ENCODE measurements around the gene RGS7BP. TPM values are rescaled to one million over a fixed set of nuclear protein-coding genes. Genes with fewer than 3 reads are reported as not detected.

RGS7BP gene
- total RNA-seq, 1 experiment from 2014 or later = 3.1 TPM

DNA sequence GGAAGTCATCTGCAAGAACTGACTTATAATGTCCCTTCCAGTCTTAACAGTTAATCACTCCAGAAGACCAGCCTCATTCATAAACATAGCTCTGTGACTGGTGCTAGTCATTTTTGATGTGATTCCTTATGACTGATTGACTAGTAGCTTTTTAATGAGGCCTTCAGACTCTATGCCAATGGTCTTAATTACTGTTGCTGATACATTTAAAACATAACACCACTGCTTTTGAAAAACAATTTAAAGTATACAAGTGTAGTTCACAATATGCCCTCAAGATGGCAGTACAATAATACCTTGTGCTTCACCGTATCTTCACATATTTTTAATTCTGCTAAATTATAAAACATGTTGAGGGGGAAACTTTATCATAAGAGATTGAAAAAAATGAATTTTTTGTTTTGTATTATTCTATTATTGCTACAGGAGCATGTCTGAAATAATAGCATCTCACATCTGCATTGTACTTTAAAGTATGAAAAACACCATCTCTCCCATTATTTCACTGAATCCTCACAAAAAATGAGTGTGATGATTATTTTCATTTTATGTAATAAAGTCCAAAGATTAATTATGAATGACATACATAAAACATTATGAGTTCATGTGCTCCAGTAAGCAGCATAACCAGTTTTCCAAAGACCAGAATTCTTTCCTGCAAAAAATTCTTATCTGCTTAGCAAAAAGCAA, 129.3 kb downstream of the RGS7BP start:
- no peaks in the 10 kb centered on the region for H3K36me3 ChIP-seq (ENCODE audit: insufficient read depth, low read length, poor library complexity, severe bottlenecking)
- TF ChIP-seq EZH2 (IDR thresholded peaks at IDR 0.05; ENCODE audit: borderline replicate concordance, low read depth, low read length, poor library complexity, severe bottlenecking) = no peak
- TF ChIP-seq, protein P1, sequence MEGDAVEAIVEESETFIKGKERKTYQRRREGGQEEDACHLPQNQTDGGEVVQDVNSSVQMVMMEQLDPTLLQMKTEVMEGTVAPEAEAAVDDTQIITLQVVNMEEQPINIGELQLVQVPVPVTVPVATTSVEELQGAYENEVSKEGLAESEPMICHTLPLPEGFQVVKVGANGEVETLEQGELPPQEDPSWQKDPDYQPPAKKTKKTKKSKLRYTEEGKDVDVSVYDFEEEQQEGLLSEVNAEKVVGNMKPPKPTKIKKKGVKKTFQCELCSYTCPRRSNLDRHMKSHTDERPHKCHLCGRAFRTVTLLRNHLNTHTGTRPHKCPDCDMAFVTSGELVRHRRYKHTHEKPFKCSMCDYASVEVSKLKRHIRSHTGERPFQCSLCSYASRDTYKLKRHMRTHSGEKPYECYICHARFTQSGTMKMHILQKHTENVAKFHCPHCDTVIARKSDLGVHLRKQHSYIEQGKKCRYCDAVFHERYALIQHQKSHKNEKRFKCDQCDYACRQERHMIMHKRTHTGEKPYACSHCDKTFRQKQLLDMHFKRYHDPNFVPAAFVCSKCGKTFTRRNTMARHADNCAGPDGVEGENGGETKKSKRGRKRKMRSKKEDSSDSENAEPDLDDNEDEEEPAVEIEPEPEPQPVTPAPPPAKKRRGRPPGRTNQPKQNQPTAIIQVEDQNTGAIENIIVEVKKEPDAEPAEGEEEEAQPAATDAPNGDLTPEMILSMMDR (conservative IDR thresholded peaks at IDR 0.05; ENCODE audit: low read depth, low read length) = peak; percentile 84
- ChIA-PET POLR2A (ENCODE audit: low non-redundant PET) (no interaction called here), CTCF (interaction anchor here (0.6 kb wide), 1 partner anchor 18 kb away, joined by 3 read pairs; no protein-coding TSS in a partner anchor)
- intact Hi-C loops (cut with micrococcal nuclease; ENCODE audit: unreplicated experiment) = loop anchor here (1.0 to 5.0 kb wide), 4 partner anchors 47 to 847 kb away; partner anchors contain the start of genes ADAMTS6, CWC27 and SREK1IP1
- H3K9me3 ChIP-seq (ENCODE audit: low read depth, low read length, poor library complexity, severe bottlenecking) = no peaks in the 10 kb centered on the region
- BruUV-seq (replicated peaks) = no TSS peak
- peak; percentile 83 for DNase-seq (ENCODE audit: low spot score)
- no peak overlapping the region for H3K4me3 ChIP-seq (ENCODE audit: low read depth, low read length, poor library complexity, severe bottlenecking)
- peaks cover 7% of the 10 kb centered on the region for H3K4me1 ChIP-seq (ENCODE audit: insufficient read depth, low read length, poor library complexity, severe bottlenecking)
- no peaks in the 10 kb centered on the region for H3K27me3 ChIP-seq (replicated peaks; ENCODE audit: insufficient read depth, low read depth, low read length, poor library complexity)
- H3K27ac ChIP-seq (ENCODE audit: low read depth, low read length, poor library complexity, severe bottlenecking) = no peak overlapping the region

DNA sequence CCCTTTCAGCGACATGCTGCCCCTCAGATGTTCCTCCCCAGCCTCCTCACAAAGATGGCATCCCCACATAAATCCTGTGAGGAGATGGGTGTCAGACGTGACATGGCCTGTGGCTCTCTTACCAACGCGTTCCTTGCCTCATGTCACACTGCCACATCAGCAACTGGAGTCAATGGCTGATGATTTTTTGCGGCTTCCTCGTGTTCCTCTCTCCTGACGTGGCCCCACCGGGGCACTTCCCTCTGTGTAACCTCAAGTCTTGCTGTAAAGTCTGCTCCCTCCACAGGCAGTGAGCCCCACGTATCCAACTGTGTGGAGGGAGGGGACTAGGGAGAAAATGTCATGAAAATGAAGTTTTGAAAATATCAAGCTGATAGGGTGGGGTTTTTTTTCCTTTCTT, 131.3 kb downstream of the RGS7BP start:
- ChIA-PET CTCF (no interaction called here), POLR2A (ENCODE audit: low non-redundant PET) (no interaction called here)
- H3K4me3 ChIP-seq (ENCODE audit: low read depth, low read length, poor library complexity, severe bottlenecking) = no peak overlapping the region
- no peaks in the 10 kb centered on the region for H3K36me3 ChIP-seq (ENCODE audit: insufficient read depth, low read length, poor library complexity, severe bottlenecking)
- TF ChIP-seq, protein P1 (conservative IDR thresholded peaks at IDR 0.05; ENCODE audit: low read depth, low read length) = no peak
- no peak for TF ChIP-seq EZH2 (IDR thresholded peaks at IDR 0.05; ENCODE audit: borderline replicate concordance, low read depth, low read length, poor library complexity, severe bottlenecking)
- H3K9me3 ChIP-seq (ENCODE audit: low read depth, low read length, poor library complexity, severe bottlenecking) = no peaks in the 10 kb centered on the region
- no peaks in the 10 kb centered on the region for H3K27me3 ChIP-seq (replicated peaks; ENCODE audit: insufficient read depth, low read depth, low read length, poor library complexity)
- no peak overlapping the region for H3K27ac ChIP-seq (ENCODE audit: low read depth, low read length, poor library complexity, severe bottlenecking)
- DNase-seq (ENCODE audit: low spot score) = no peak
- peaks cover 7% of the 10 kb centered on the region for H3K4me1 ChIP-seq (ENCODE audit: insufficient read depth, low read length, poor library complexity, severe bottlenecking)
- intact Hi-C loops (cut with micrococcal nuclease; ENCODE audit: unreplicated experiment) = loop anchor here (5.0 kb wide), 3 partner anchors 45 to 845 kb away; partner anchors contain the start of genes ADAMTS6, CWC27 and SREK1IP1
- no TSS peak for BruUV-seq (replicated peaks)

DNA sequence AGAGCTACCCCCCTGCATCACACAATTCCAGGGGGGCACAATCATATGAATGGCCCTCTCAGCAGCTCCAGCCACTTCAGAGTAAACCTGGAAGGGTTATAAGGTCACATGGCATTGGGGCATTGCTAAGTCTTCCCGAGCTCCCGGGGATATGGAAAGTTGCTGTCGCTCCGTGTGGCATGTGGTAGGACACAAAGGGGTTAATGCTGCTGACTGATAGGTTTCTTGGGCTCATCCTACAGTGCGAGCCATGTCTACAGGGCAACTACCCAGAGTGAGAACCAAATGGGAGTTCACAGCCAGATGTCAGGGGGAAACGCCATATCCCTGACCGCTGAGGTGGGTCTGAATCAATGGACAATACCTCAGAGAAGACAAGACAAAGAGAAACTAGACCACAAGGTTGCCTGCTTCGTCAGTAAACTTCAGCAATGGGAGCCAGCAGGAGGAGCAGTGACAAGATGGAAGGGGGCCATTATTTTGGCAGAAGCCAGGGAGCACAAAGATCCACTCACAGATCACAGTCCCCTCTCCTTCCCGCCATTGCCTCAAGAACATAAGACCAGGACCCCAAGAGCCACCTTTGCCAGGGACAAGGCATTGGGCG, 132.1 kb downstream of the RGS7BP start:
- peak; percentile 18 for DNase-seq (ENCODE audit: low spot score)
- intact Hi-C loops (cut with micrococcal nuclease; ENCODE audit: unreplicated experiment) = loop anchor here (5.0 kb wide), 3 partner anchors 44 to 844 kb away; partner anchors contain the start of genes ADAMTS6, CWC27 and SREK1IP1
- BruUV-seq (replicated peaks) = no TSS peak
- Histone ChIP-seq H3K9me3 (ENCODE audit: low read depth, low read length, poor library complexity, severe bottlenecking) (no peaks in the 10 kb centered on the region), H3K27me3 (replicated peaks; ENCODE audit: insufficient read depth, low read depth, low read length, poor library complexity) (no peaks in the 10 kb centered on the region), H3K4me1 (ENCODE audit: insufficient read depth, low read length, poor library complexity, severe bottlenecking) (peaks cover 3% of the 10 kb centered on the region), H3K36me3 (ENCODE audit: insufficient read depth, low read length, poor library complexity, severe bottlenecking) (no peaks in the 10 kb centered on the region), H3K4me3 (ENCODE audit: low read depth, low read length, poor library complexity, severe bottlenecking) (no peak overlapping the region), H3K27ac (ENCODE audit: low read depth, low read length, poor library complexity, severe bottlenecking) (no peak overlapping the region)
- ChIA-PET CTCF (no interaction called here), POLR2A (ENCODE audit: low non-redundant PET) (no interaction called here)
- TF ChIP-seq, protein P1 (conservative IDR thresholded peaks at IDR 0.05; ENCODE audit: low read depth, low read length) = peak; percentile 43
- no peak for TF ChIP-seq EZH2 (IDR thresholded peaks at IDR 0.05; ENCODE audit: borderline replicate concordance, low read depth, low read length, poor library complexity, severe bottlenecking)

Data from A673 (cell line).